Right forelimb (tissue), 1 donor: Measurements from ENCODE around the gene PARVA.
"Not testable (repeated sequence)": the region's sequence is repeated elsewhere in the genome, so short reads cannot be mapped to it uniquely, and the experiment has no call there.

ENCODE experiments used
- DNase-seq: peaks from one replicate; pipeline ENCODE4 v3.0.0-alpha.2; 2018

PARVA gene

GRCh38 chr11:12377106-12377823, at the start of gene PARVA:
Gene PARVA, plus strand, starts transcription at chr11:12377571. Its CDS starts 77 bp downstream, at chr11:12377648.
- DNase-seq = peak; percentile 86

- no peak for DNase-seq
Observed at GRCh38 chr11:12329169-12329568, 48.2 kb upstream of the PARVA start.

- DNase-seq = no peak
Observed at GRCh38 chr11:12329797-12330196, 47.6 kb upstream of the PARVA start.

GRCh38 chr11:12330485-12331231, 46.7 kb upstream of the PARVA start:
- no peak for DNase-seq

- DNase-seq = peak; percentile 92
Observed at GRCh38 chr11:12331239-12331874, 46.0 kb upstream of the PARVA start.

- no peak for DNase-seq
Observed at GRCh38 chr11:12343526-12343925, 33.8 kb upstream of the PARVA start.

- no peak for DNase-seq
Observed at GRCh38 chr11:12353534-12353933, 23.8 kb upstream of the PARVA start.

- no peak for DNase-seq
Observed at GRCh38 chr11:12354750-12355545, 22.4 kb upstream of the PARVA start.

- no peak for DNase-seq
Observed at GRCh38 chr11:12356944-12357655, 20.3 kb upstream of the PARVA start.

- not testable (repeated sequence) for DNase-seq
Observed at GRCh38 chr11:12357697-12358096, 19.7 kb upstream of the PARVA start.

GRCh38 chr11:12358302-12359188, 18.8 kb upstream of the PARVA start:
- no peak for DNase-seq

GRCh38 chr11:12359761-12360160, 17.6 kb upstream of the PARVA start:
- no peak for DNase-seq

- DNase-seq = no peak
Observed at GRCh38 chr11:12361682-12362081, 15.7 kb upstream of the PARVA start.

GRCh38 chr11:12362857-12363256, 14.5 kb upstream of the PARVA start:
- no peak for DNase-seq

GRCh38 chr11:12363373-12363772, 14.0 kb upstream of the PARVA start:
- no peak for DNase-seq

GRCh38 chr11:12365965-12366575, 11.3 kb upstream of the PARVA start:
- DNase-seq = not testable (repeated sequence)

- not testable (repeated sequence) for DNase-seq
Observed at GRCh38 chr11:12367057-12367456, 10.3 kb upstream of the PARVA start.

GRCh38 chr11:12372111-12372510, 5.3 kb upstream of the PARVA start:
- DNase-seq = no peak

- no peak for DNase-seq
Observed at GRCh38 chr11:12375720-12376119, 1.7 kb upstream of the PARVA start.

- peak; percentile 61 for DNase-seq
Observed at GRCh38 chr11:12376259-12377081, 901 bp upstream of the PARVA start.
